Mononuclear cell (primary cell): ENCODE results near the gene WDR7. TPM values are rescaled to one million over a fixed set of nuclear protein-coding genes. Genes with fewer than 3 reads are reported as not detected.

Experiments
- H3K27me3 ChIP-seq: 2 replicates; pipeline ENCODE4 v1.6.0; 2011; ENCODE audit warnings: low read length, control low read depth; ENCODE audit not compliant: insufficient read depth
- H3K4me1 ChIP-seq: 2 replicates; pipeline ENCODE4 v1.5.1; 2011; ENCODE audit warnings: mild to moderate bottlenecking, low read length, control low read depth; ENCODE audit not compliant: insufficient read depth
- H3K4me3 ChIP-seq: 2 replicates; pipeline ENCODE4 v1.5.1; 2011; ENCODE audit warnings: mild to moderate bottlenecking, low read length, moderate library complexity
- H3K9me3 ChIP-seq: 2 replicates; pipeline ENCODE4 v1.5.1; 2011; ENCODE audit warnings: low read depth, mild to moderate bottlenecking, control low read depth, low read length
- total RNA-seq: library from RNA; depleted of rRNA; stranded (reverse); fragments of >200 nt; gene quantifications from one replicate; pipeline ENCODE4 v1.2.3, GENCODE V29; 2012

Gene WDR7
- total RNA-seq, 1 donor = 52.7 TPM

DNA sequence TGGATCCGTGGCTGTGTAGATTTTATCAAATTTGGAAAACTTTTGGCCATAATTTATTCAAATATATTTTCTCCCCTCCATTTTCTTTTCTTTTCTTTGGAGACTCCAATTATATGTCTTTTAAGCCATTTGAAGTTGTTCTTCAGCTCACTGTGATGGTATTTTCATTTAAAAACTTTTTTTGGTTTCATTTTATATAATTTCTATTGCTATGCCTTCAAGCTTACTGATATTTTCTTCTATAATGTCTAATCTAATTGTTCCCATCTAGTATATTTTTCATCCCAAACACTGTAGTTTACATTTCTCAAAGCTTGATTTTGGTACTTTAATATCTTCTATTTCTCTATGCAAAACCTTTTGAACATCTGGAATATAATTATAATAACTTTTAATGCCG is 72.5 kb downstream of the WDR7 start:
- H3K4me1 ChIP-seq = no peaks in the 10 kb centered on the region
- no peaks in the 10 kb centered on the region for H3K27me3 ChIP-seq
- H3K4me3 ChIP-seq = no peak overlapping the region
- no peaks in the 10 kb centered on the region for H3K9me3 ChIP-seq

DNA sequence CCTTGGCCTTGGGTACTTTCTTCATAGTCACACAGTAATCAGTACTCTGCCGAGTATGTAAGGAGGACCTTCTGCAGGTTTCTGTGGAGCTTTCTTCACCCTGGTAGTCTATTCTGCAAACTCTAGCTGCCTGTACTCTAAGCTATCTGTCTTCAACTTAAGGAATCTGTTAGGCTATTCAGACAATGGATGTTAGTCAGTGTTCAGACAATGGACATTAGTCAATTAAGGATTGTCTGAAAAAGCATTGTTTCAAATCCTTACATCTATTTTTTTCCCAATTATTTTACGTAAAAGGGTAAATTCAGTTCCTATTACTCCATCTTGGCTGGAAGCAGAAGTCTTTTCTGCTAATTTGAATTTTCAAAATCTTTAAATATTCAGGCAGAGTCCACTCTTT is 75.7 kb downstream of the WDR7 start:
- H3K9me3 ChIP-seq = no peaks in the 10 kb centered on the region

DNA sequence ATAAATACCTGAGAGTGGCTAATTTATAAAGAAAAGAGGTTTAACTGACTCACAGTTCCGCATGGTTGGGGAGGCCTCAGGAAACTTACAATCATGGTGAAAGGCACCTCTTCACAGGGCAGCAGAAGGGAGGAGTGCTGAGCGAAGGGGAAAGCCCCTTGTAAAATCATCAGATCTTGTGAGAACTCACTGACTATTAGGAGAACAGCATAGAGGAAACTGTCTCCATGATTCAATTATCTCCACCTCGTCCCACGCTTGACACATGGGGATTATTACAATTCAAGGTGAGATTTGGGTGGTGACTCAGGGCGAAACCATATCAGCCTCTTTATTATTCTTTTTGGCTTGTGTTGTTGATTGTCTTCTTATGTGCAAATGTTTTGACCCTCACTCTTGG is 76.2 kb downstream of the WDR7 start:
- H3K4me3 ChIP-seq = no peak overlapping the region
- H3K4me1 ChIP-seq = no peaks in the 10 kb centered on the region
- no peaks in the 10 kb centered on the region for H3K9me3 ChIP-seq
- H3K27me3 ChIP-seq = no peaks in the 10 kb centered on the region

More for the DNA sequence above, 75.7 kb downstream of the WDR7 start:
- no peaks in the 10 kb centered on the region for H3K27me3 ChIP-seq
- H3K4me3 ChIP-seq = no peak overlapping the region
- H3K4me1 ChIP-seq = no peaks in the 10 kb centered on the region

DNA sequence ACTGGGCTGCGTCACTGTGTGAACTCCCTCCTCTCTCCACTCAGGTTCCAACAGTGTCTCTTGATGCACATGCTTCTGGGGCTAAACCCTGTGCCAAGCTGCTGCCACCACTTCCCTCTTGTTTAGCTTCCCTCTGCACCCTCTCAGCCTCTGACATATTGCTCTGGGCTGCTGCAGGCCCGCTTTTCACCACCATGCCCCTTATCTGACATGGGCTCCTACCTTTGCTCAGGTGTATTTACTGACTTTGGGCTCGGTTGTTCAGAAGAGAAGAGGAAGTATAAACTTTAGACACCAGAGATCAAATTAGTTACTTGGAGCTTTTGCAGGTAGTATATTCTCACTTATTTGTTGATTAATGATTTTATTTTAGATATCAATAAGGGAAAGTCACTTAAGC is 77.6 kb downstream of the WDR7 start:
- Histone ChIP-seq H3K4me3 (no peak overlapping the region), H3K4me1 (no peaks in the 10 kb centered on the region), H3K27me3 (no peaks in the 10 kb centered on the region), H3K9me3 (no peaks in the 10 kb centered on the region)

DNA sequence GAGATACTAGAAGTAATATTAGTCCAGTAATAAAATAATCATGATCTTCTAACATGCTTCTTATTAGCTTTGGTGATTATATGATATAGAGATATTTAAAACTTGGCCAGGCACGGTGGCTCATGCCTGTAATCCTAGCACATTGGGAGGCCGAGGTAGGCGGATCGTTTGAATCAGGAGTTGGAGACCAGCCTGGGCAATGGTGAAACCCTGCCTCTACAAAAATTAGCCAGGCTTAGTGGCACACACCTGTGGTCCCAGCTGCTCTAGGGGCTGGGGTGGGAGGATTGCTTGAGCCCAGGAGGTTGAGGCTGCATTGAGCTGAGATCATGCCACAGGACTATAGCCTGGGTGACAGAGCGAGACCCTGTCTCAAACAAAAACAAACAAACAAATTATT is 87.0 kb downstream of the WDR7 start:
- no peaks in the 10 kb centered on the region for H3K9me3 ChIP-seq
- H3K4me1 ChIP-seq = no peaks in the 10 kb centered on the region
- H3K4me3 ChIP-seq = no peak overlapping the region
- H3K27me3 ChIP-seq = no peaks in the 10 kb centered on the region

DNA sequence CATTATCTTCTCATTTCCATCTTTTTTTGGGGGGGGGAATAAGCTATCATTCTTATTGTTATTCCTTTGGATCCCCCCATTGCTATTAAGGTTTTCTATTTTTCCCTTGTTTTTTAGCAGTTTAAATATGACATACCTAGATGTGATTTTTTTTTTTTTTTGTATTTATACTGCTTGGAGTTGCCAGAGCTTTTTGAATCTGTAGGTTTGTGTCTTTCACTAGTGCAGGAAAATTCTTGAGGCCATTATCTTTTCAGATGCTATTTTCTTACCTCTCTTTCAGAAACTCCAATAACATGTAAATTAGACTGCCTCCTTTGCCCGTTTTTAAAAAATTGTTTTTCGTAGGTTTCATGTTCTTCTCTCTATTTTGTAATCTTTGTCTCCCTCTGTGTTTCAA is 88.6 kb downstream of the WDR7 start:
- Histone ChIP-seq H3K4me1 (no peaks in the 10 kb centered on the region), H3K4me3 (no peak overlapping the region), H3K9me3 (no peaks in the 10 kb centered on the region), H3K27me3 (no peaks in the 10 kb centered on the region)

DNA sequence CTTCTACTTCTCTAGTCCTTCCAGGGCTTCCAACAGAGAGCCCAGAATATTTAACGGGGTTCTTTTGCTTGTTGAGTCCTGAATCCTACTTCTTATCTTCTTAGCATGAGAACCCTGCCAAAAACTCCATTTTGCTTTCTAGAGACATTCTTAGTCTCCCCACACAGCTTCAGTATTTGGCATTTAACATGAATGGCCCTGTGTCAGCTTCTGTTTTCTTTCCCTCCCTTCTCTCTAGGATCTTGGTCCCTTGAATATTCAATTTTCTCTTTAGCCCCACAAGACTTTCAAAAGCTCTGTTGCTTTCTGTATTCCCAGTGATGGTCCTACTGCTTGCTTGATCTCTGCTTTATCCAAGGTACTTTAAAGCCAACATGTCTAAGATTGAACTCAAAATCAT is 89.5 kb downstream of the WDR7 start:
- H3K4me3 ChIP-seq = no peak overlapping the region
- no peaks in the 10 kb centered on the region for H3K9me3 ChIP-seq
- H3K27me3 ChIP-seq = no peaks in the 10 kb centered on the region
- no peaks in the 10 kb centered on the region for H3K4me1 ChIP-seq

DNA sequence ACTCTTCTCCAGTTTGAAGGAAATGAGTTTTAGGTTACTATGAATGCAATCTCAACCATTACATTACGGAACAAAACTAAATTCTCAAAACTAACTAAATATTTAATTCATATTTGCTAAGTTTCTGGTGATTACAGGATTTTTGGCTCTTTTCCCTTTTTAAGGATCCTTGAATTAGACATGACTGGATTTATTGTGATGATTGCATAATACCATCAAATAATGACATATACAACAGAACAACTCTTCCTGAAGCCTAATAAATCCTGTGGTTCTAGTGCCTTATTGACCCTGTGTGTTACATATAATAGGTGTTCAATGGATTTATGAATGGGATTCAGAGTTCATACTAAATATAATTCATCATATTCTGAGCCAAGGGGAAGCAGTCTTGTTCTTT is 90.5 kb downstream of the WDR7 start:
- H3K4me1 ChIP-seq = peaks cover 3% of the 10 kb centered on the region
- no peak overlapping the region for H3K4me3 ChIP-seq
- no peaks in the 10 kb centered on the region for H3K9me3 ChIP-seq
- H3K27me3 ChIP-seq = no peaks in the 10 kb centered on the region

DNA sequence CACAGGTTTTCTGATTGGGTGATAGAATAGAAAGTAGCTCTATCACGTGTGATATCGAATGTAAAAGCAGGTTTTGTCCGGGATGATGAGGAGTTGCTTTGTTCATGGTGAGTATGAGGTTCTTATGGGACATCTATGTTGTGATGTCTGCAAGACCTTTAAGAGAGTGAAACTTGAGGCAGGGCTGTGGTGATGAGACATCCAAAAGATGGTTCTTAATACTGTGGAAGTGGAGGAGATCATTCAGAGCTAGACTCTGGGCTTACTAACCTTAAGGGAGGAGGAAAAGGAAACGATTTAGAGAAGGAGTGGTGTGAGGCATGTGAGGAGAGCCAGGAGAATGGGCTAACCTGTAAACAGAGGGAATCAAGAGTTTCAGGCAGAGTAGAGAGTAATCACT is 92.0 kb downstream of the WDR7 start:
- Histone ChIP-seq H3K4me1 (peaks cover 6% of the 10 kb centered on the region), H3K27me3 (no peaks in the 10 kb centered on the region), H3K4me3 (no peak overlapping the region), H3K9me3 (no peaks in the 10 kb centered on the region)

DNA sequence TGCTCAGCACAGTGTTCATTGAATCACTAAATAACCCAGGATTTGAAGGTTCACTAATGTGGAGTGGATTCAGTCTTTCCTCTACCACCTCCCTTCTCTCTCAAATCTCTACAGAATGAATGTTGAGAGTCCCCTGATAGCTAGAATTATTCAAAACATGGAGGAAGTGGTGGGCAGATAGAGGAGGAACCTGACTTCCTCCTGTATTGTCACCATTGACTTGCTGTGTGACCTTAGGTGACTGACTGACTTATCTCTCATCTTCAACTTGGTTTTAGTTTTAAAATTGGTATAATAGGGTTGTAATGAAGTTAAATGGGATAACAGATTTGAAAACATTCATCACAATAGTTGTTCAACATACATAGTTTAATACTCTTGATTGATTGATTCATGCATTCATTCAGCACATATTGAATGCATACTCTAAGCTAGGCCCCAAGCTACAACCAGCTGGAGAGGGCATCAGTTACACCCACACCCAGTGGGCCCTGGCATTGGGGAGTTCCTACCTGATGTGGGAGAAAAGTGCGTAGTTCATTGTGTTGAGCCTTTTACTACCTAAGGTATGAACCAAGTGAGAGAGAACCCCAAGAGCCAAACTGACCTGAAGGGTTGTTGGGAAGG is 96.0 kb downstream of the WDR7 start:
- no peaks in the 10 kb centered on the region for H3K9me3 ChIP-seq

DNA sequence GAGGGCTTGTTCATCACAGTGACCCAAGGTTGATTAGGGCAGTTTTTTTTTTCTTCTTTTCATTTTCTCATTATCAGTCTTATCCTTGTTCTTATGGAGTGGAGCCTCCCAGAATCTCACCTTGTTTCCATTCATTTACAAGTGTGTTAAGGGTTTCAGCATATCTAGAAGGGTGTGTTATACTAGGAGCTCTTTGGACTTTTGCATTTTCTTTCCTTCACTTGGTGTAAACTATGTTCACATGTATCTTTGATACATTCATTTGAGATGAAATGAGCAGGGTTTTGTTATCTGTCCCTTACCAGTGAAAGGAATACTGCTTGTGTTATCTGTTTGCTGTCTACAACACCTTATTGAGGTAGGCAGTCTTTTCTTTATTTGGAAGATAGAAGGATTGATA is 96.7 kb downstream of the WDR7 start:
- Histone ChIP-seq H3K4me3 (no peak overlapping the region), H3K4me1 (peaks cover 6% of the 10 kb centered on the region), H3K9me3 (no peaks in the 10 kb centered on the region), H3K27me3 (no peaks in the 10 kb centered on the region)

More for the DNA sequence above, 96.0 kb downstream of the WDR7 start:
- Histone ChIP-seq H3K27me3 (no peaks in the 10 kb centered on the region), H3K4me3 (no peak overlapping the region), H3K4me1 (peaks cover 6% of the 10 kb centered on the region)

DNA sequence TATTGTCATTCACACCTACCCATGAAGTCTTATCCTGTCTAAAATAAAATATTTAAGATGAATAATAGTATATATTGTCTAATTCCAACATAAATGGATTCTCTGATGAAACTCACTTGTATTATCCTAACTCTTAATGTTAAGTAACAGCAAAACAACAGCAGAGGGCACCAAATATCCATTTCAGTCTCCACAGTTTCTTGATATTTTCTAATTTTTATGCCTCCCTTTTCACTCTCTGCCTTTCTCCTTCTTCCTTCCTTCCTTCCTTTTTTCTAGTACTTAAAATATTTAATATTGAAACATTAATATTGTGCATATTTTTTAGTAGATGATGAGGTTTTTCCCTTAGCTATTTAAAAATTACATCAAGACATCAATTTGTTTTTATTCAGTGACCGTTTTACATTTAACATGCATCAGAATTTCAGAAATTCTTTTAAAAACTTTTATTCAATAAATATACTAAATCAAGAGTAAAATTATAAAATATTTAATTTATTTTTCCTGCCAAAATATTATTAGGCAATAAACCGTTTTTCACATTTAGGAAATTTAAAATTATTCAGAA is 97.6 kb downstream of the WDR7 start:
- no peak overlapping the region for H3K4me3 ChIP-seq
- peaks cover 6% of the 10 kb centered on the region for H3K4me1 ChIP-seq
- no peaks in the 10 kb centered on the region for H3K27me3 ChIP-seq
- H3K9me3 ChIP-seq = no peaks in the 10 kb centered on the region

DNA sequence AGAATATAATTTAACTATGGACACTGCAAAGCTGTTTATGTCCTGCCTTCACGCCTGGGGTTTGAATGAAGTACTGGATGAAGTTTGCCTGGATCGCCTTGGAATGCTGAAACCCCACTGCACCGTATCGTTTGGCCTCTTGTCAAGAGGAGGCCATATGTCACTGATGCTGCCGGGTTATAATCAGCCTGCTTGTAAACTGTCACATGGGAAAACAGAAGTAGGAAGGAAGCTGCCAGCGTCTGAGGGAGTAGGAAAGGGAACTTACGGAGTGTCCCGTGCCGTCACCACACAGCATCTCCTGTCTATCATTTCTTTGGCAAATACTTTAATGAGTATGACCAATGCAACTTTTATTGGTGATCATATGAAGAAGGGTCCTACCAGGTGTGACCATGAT is 105.8 kb downstream of the WDR7 start:
- H3K9me3 ChIP-seq = no peaks in the 10 kb centered on the region
- H3K4me3 ChIP-seq = no peak overlapping the region
- no peaks in the 10 kb centered on the region for H3K4me1 ChIP-seq
- no peaks in the 10 kb centered on the region for H3K27me3 ChIP-seq

DNA sequence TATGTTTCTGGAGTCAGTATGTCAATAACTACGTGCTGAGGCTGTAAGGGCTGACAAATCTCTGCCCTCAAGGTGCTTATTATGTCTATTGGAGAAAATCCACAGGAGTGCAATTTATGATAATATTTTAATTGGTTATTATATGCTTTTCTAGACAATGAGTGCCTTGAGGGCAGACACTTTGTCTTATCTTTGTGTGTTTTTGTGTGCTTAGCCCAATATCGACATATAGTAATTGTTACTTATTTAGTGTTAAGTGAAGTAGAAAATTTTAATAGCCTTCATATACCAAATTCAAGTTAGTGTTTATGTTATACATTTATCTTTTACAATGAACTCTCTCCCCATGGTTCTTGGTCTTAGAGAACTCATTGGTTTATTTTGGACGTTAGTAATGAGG is 118.9 kb downstream of the WDR7 start:
- Histone ChIP-seq H3K4me3 (no peak overlapping the region), H3K4me1 (no peaks in the 10 kb centered on the region), H3K27me3 (no peaks in the 10 kb centered on the region), H3K9me3 (no peaks in the 10 kb centered on the region)

DNA sequence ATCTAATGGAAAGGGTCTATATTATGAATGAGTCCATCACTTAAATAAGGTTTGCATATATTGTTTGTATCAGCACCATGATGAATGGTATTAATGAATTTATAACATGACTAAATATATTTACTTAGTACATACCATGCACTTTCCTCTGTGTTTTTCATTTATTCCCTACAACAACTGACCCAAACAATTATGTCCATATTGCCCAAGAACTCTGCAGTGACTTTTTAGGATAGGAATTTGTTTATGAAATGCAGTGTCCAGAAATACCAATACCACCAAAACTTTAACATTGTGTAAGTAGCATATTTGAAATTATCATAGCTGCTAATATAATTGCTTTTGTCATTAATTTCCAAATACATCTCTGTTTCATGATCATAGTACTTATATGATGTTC is 119.7 kb downstream of the WDR7 start:
- Histone ChIP-seq H3K9me3 (no peaks in the 10 kb centered on the region), H3K27me3 (no peaks in the 10 kb centered on the region), H3K4me1 (no peaks in the 10 kb centered on the region), H3K4me3 (no peak overlapping the region)

DNA sequence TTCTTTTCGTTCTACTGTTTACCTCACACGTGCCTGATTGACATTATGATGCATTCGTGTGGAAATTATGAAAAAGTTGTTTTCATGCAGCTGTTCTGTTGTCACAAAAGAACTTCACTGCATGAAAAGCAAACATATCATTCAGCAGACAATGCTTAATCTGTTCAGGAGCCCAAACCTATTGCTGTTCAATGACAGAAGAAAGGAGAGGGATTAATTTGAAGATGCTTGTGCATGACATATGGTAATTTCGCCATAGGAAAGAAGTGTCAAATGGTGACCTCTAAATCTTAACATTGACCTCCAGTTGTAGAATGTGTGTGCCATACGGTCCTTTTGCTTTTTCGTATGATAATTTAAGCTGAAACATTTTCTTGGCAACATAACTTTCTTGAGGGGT is 124.5 kb downstream of the WDR7 start:
- no peaks in the 10 kb centered on the region for H3K9me3 ChIP-seq
- no peaks in the 10 kb centered on the region for H3K4me1 ChIP-seq
- H3K27me3 ChIP-seq = no peaks in the 10 kb centered on the region
- H3K4me3 ChIP-seq = no peak overlapping the region
